Tibial nerve (tissue), 4 donors: ENCODE measurements around the gene CD82.

Experiments used
- CTCF ChIP-seq, 5 experiments: fragments of 200-600 bp in 3 of 5; fragments of 450-650 bp in 2 of 5; sonication (generic) in 3 of 5; IDR thresholded peaks; one replicate each; pipeline ENCODE4 v1.5.1; 2016 to 2019; ENCODE audit warnings: antibody characterized with exemption in 5 of 5, mild to moderate bottlenecking in 3 of 5, moderate library complexity in 2 of 5
- EP300 ChIP-seq, 2 donors: sonication (generic); formaldehyde crosslinking; IDR thresholded peaks; one replicate each; pipeline ENCODE4 v1.6.1; 2017; ENCODE audit warnings: antibody characterized with exemption in 2 of 2, mild to moderate bottlenecking in 1 of 2
- POLR2A ChIP-seq, 2 donors: fragments of 450-650 bp; IDR thresholded peaks; one replicate each; pipeline ENCODE4 v1.6.1; 2017; ENCODE audit warnings: antibody characterized with exemption in 2 of 2, mild to moderate bottlenecking in 2 of 2, moderate library complexity in 2 of 2

GRCh38 chr11:44565211-44565952 lies at the start of gene CD82:
- TF ChIP-seq CTCF (IDR thresholded peaks at IDR 0.05): peak in 4 of 5 experiments; percentile 34 to 54 (median 44)
- peak; percentile 53 to 72 for TF ChIP-seq POLR2A (IDR thresholded peaks at IDR 0.05)
- peak; percentile 31 to 46 for TF ChIP-seq EP300 (IDR thresholded peaks at IDR 0.05)
